ENCODE results near the gene OBI1.
"Not testable (repeated sequence)": the region's sequence is repeated elsewhere in the genome, so short reads cannot be mapped to it uniquely, and the experiment has no call there.

The OBI1 gene

GRCh38 chr13:78658630-78659449 is at the start of gene OBI1:
TSS of gene OBI1 (minus strand) at chr13:78659155. CDS start at chr13:78659120, 35 bp downstream.
- peak; percentile 93 for DNase-seq

GRCh38 chr13:78701383-78701782 is 42.4 kb upstream of the OBI1 start:
- DNase-seq, result no peak

GRCh38 chr13:78700121-78700910 is 41.4 kb upstream of the OBI1 start:
- DNase-seq, result no peak

GRCh38 chr13:78689011-78689410 is 30.1 kb upstream of the OBI1 start:
- DNase-seq, result no peak

GRCh38 chr13:78686461-78686860 is 27.5 kb upstream of the OBI1 start:
- DNase-seq, result no peak

- DNase-seq, result no peak
These were observed 21.8 kb upstream of the OBI1 start for GRCh38 chr13:78680576-78681350.

GRCh38 chr13:78680115-78680561 is 21.2 kb upstream of the OBI1 start:
- DNase-seq, result no peak

GRCh38 chr13:78679329-78679728 is 20.4 kb upstream of the OBI1 start:
- no peak for DNase-seq

- DNase-seq, result no peak
These were observed 16.2 kb upstream of the OBI1 start for GRCh38 chr13:78675112-78675511.

GRCh38 chr13:78674638-78675037 is 15.7 kb upstream of the OBI1 start:
- DNase-seq, result no peak

- no peak for DNase-seq
These were observed 3.5 kb upstream of the OBI1 start for GRCh38 chr13:78662467-78662866.

- DNase-seq, result no peak
These were observed 1.5 kb upstream of the OBI1 start for GRCh38 chr13:78660495-78660857.

GRCh38 chr13:78659732-78660494 is 958 bp upstream of the OBI1 start:
- no peak for DNase-seq

- no peak for DNase-seq
These were observed 435 bp upstream of the OBI1 start for GRCh38 chr13:78659450-78659730.

- no peak for DNase-seq
These were observed 991 bp downstream of the OBI1 start for GRCh38 chr13:78657699-78658629.

GRCh38 chr13:78655906-78656305 is 3.0 kb downstream of the OBI1 start:
- no peak for DNase-seq

- no peak for DNase-seq
These were observed 3.9 kb downstream of the OBI1 start for GRCh38 chr13:78655007-78655406.

- no peak for DNase-seq
These were observed 6.3 kb downstream of the OBI1 start for GRCh38 chr13:78652651-78653050.

GRCh38 chr13:78650717-78651083 is 8.3 kb downstream of the OBI1 start:
- no peak for DNase-seq

- no peak for DNase-seq
These were observed 8.8 kb downstream of the OBI1 start for GRCh38 chr13:78649997-78650716.

GRCh38 chr13:78647109-78647678 is 11.8 kb downstream of the OBI1 start:
- not testable (repeated sequence) for DNase-seq

Measured in activated CD4-positive, CD25-positive, alpha-beta regulatory T cell treated with anti-CD3 and anti-CD28 coated beads, Interleukin-2, amount 50 U/mL, for 72 hours (primary cell).